Effector memory CD8-positive, alpha-beta T cell (primary cell): Measurements from ENCODE around the gene RAB11FIP5.
A peak's percentile ranks its signal among the peaks of the same experiment; 100 is the strongest.

ENCODE experiments used
- ATAC-seq: fragments of 150-1000 bp; cut with Tn5 transposase; replicated peaks from 2 replicates; pipeline ENCODE4 v1.10.0; 2021; ENCODE audit warnings: mild to moderate bottlenecking, moderate library complexity
- DNase-seq, 3 experiments: peaks; one replicate each; pipeline ENCODE4 v3.0.0; 2021
- H3K27ac Mint-ChIP-seq, 2 donors: one replicate each; pipeline ENCODE4 v1.8.0; 2022; ENCODE audit warnings: mild to moderate bottlenecking in 2 of 2, mixed read lengths in 2 of 2, moderate library complexity in 2 of 2
- H3K27me3 Mint-ChIP-seq, 2 donors: one replicate each; pipeline ENCODE4 v1.8.0; 2022; ENCODE audit warnings: mixed read lengths in 2 of 2
- H3K36me3 Mint-ChIP-seq: one replicate; pipeline ENCODE4 v1.8.0; 2022; ENCODE audit warnings: mild to moderate bottlenecking, moderate library complexity, mixed read lengths; ENCODE audit not compliant: insufficient read depth
- H3K4me1 Mint-ChIP-seq, 2 donors: one replicate each; pipeline ENCODE4 v1.8.0; 2022; ENCODE audit warnings: low read depth in 2 of 2, mixed read lengths in 2 of 2
- H3K4me3 Mint-ChIP-seq, 2 donors: one replicate each; pipeline ENCODE4 v1.8.0; 2022; ENCODE audit warnings: mild to moderate bottlenecking in 2 of 2, mixed read lengths in 2 of 2, moderate library complexity in 2 of 2
- H3K9me3 Mint-ChIP-seq, 2 donors: one replicate each; pipeline ENCODE4 v1.8.0; 2022; ENCODE audit warnings: mixed read lengths in 2 of 2

The RAB11FIP5 gene

GRCh38 chr2:73063472-73063871, 49.3 kb downstream of the RAB11FIP5 start:
- DNase-seq: no peak
- Mint-ChIP-seq H3K27me3 (no peaks in the 10 kb centered on the region), H3K9me3 (no peaks in the 10 kb centered on the region), H3K27ac (no peak overlapping the region), H3K36me3 (peaks cover 2% of the 10 kb centered on the region), H3K4me3 (no peak overlapping the region), H3K4me1 (peaks cover 6% of the 10 kb centered on the region in 2 donors)
- no peak for ATAC-seq

GRCh38 chr2:73059106-73059505, 53.6 kb downstream of the RAB11FIP5 start:
- Mint-ChIP-seq H3K36me3 (peaks cover 5% of the 10 kb centered on the region), H3K27me3 (no peaks in the 10 kb centered on the region), H3K4me1 (peaks cover 0 to 2% of the 10 kb centered on the region in 2 donors), H3K27ac (peak overlapping the region in 1 of 2 donors; percentile 1), H3K9me3 (no peaks in the 10 kb centered on the region), H3K4me3 (no peak overlapping the region)
- ATAC-seq (no peak), DNase-seq (no peak)

GRCh38 chr2:73054980-73055379, 57.8 kb downstream of the RAB11FIP5 start:
- DNase-seq: no peak
- no peak for ATAC-seq
- Mint-ChIP-seq H3K9me3 (no peaks in the 10 kb centered on the region), H3K4me1 (no peaks in the 10 kb centered on the region), H3K27ac (no peak overlapping the region), H3K4me3 (no peak overlapping the region), H3K36me3 (peaks cover 12% of the 10 kb centered on the region), H3K27me3 (no peaks in the 10 kb centered on the region)

GRCh38 chr2:73053316-73054114, 59.2 kb downstream of the RAB11FIP5 start:
- H3K9me3 Mint-ChIP-seq: no peaks in the 10 kb centered on the region
- no peak for DNase-seq
- ATAC-seq: no peak
- no peaks in the 10 kb centered on the region for H3K27me3 Mint-ChIP-seq
- H3K36me3 Mint-ChIP-seq: peaks cover 10% of the 10 kb centered on the region
- H3K4me1 Mint-ChIP-seq: no peaks in the 10 kb centered on the region
- H3K27ac Mint-ChIP-seq: no peak overlapping the region
- H3K4me3 Mint-ChIP-seq: no peak overlapping the region

GRCh38 chr2:73050121-73050545, 62.6 kb downstream of the RAB11FIP5 start:
- Mint-ChIP-seq H3K36me3 (peaks cover 10% of the 10 kb centered on the region), H3K9me3 (no peaks in the 10 kb centered on the region), H3K4me1 (no peaks in the 10 kb centered on the region), H3K27me3 (no peaks in the 10 kb centered on the region), H3K27ac (no peak overlapping the region), H3K4me3 (no peak overlapping the region)
- ATAC-seq (no peak), DNase-seq (no peak)

GRCh38 chr2:73043929-73044832, 68.6 kb downstream of the RAB11FIP5 start:
- Mint-ChIP-seq H3K4me3 (no peak overlapping the region), H3K4me1 (no peaks in the 10 kb centered on the region), H3K9me3 (no peaks in the 10 kb centered on the region), H3K36me3 (peaks cover 5% of the 10 kb centered on the region), H3K27ac (peak overlapping the region in 1 of 2 donors; percentile 54), H3K27me3 (no peaks in the 10 kb centered on the region)
- DNase-seq (no peak), ATAC-seq (no peak)

- DNase-seq (no peak), ATAC-seq (no peak)
- no peak overlapping the region for H3K4me3 Mint-ChIP-seq
- peaks cover 5% of the 10 kb centered on the region for H3K36me3 Mint-ChIP-seq
- H3K27me3 Mint-ChIP-seq: no peaks in the 10 kb centered on the region
- H3K9me3 Mint-ChIP-seq: no peaks in the 10 kb centered on the region
- no peaks in the 10 kb centered on the region for H3K4me1 Mint-ChIP-seq
- H3K27ac Mint-ChIP-seq: no peak overlapping the region
Measured at GRCh38 chr2:73043276-73043675, 69.5 kb downstream of the RAB11FIP5 start.

GRCh38 chr2:73037947-73038585, 74.7 kb downstream of the RAB11FIP5 start:
- no peaks in the 10 kb centered on the region for H3K9me3 Mint-ChIP-seq
- peaks cover 3% of the 10 kb centered on the region for H3K36me3 Mint-ChIP-seq
- peaks cover 0 to 3% of the 10 kb centered on the region in 2 donors for H3K4me1 Mint-ChIP-seq
- no peak overlapping the region for H3K27ac Mint-ChIP-seq
- no peaks in the 10 kb centered on the region for H3K27me3 Mint-ChIP-seq
- H3K4me3 Mint-ChIP-seq: no peak overlapping the region
- no peak for DNase-seq
- no peak for ATAC-seq

GRCh38 chr2:73036766-73037165, 76.0 kb downstream of the RAB11FIP5 start:
- no peaks in the 10 kb centered on the region for H3K27me3 Mint-ChIP-seq
- H3K36me3 Mint-ChIP-seq: no peaks in the 10 kb centered on the region
- no peak for ATAC-seq
- H3K4me3 Mint-ChIP-seq: no peak overlapping the region
- H3K27ac Mint-ChIP-seq: no peak overlapping the region
- peaks cover 0 to 3% of the 10 kb centered on the region in 2 donors for H3K4me1 Mint-ChIP-seq
- DNase-seq: no peak
- H3K9me3 Mint-ChIP-seq: no peaks in the 10 kb centered on the region

GRCh38 chr2:73035899-73036711, 76.6 kb downstream of the RAB11FIP5 start:
- H3K27ac Mint-ChIP-seq: no peak overlapping the region
- peaks cover 0 to 5% of the 10 kb centered on the region in 2 donors for H3K4me1 Mint-ChIP-seq
- no peak overlapping the region for H3K4me3 Mint-ChIP-seq
- H3K27me3 Mint-ChIP-seq: no peaks in the 10 kb centered on the region
- H3K9me3 Mint-ChIP-seq: no peaks in the 10 kb centered on the region
- ATAC-seq: no peak
- H3K36me3 Mint-ChIP-seq: no peaks in the 10 kb centered on the region
- no peak for DNase-seq

GRCh38 chr2:73034661-73035375, 77.9 kb downstream of the RAB11FIP5 start:
- H3K9me3 Mint-ChIP-seq: no peaks in the 10 kb centered on the region
- DNase-seq: no peak
- no peaks in the 10 kb centered on the region for H3K27me3 Mint-ChIP-seq
- H3K4me3 Mint-ChIP-seq: no peak overlapping the region
- H3K36me3 Mint-ChIP-seq: no peaks in the 10 kb centered on the region
- H3K27ac Mint-ChIP-seq: no peak overlapping the region
- H3K4me1 Mint-ChIP-seq: peaks cover 0 to 5% of the 10 kb centered on the region in 2 donors
- ATAC-seq: no peak

- ATAC-seq: no peak
- DNase-seq: no peak
- Mint-ChIP-seq H3K9me3 (no peaks in the 10 kb centered on the region), H3K36me3 (no peaks in the 10 kb centered on the region), H3K4me1 (peaks cover 0 to 5% of the 10 kb centered on the region in 2 donors), H3K27me3 (no peaks in the 10 kb centered on the region), H3K27ac (no peak overlapping the region), H3K4me3 (no peak overlapping the region)
Measured at GRCh38 chr2:73033766-73034381, 78.9 kb downstream of the RAB11FIP5 start.
